Activated CD4-positive, alpha-beta memory T cell treated with anti-CD3 and anti-CD28 coated beads, Interleukin-2, amount 10 ng/mL, durations not matched to agents 7 days and 5 days (primary cell): Measurements from ENCODE around the gene SUCLG2. TPM values are rescaled to one million over a fixed set of nuclear protein-coding genes. Genes with fewer than 3 reads are reported as not detected.

ENCODE experiments used
- CTCF ChIA-PET: fragments of 350-600 bp; sonication (Branson Sonifier 250); formaldehyde crosslinking; loops from one replicate; lab custom pipeline; 2021; ENCODE audit warnings: antibody characterized with exemption, inconsistent platforms; lab: Charles Lee
- POLR2A ChIA-PET: fragments of 350-600 bp; sonication (Branson Sonifier 250); formaldehyde crosslinking; loops from one replicate; lab custom pipeline; 2021; ENCODE audit warnings: antibody characterized with exemption; lab: Charles Lee
- DNase-seq: peaks from one replicate; pipeline ENCODE4 v3.0.0-alpha.2; 2020
- H3K27ac Mint-ChIP-seq: one replicate; pipeline ENCODE4 v1.8.0; 2021; ENCODE audit warnings: mild to moderate bottlenecking, mixed read lengths
- H3K27me3 Mint-ChIP-seq: one replicate; pipeline ENCODE4 v1.8.0; 2021; ENCODE audit warnings: mixed read lengths
- H3K36me3 Mint-ChIP-seq: one replicate; pipeline ENCODE4 v1.8.0; 2021; ENCODE audit warnings: low read depth, mixed read lengths
- H3K4me1 Mint-ChIP-seq: one replicate; pipeline ENCODE4 v1.8.0; 2021; ENCODE audit warnings: mixed read lengths
- H3K4me3 Mint-ChIP-seq: one replicate; pipeline ENCODE4 v1.8.0; 2021; ENCODE audit warnings: mild to moderate bottlenecking, mixed read lengths
- H3K9me3 Mint-ChIP-seq: one replicate; pipeline ENCODE4 v1.8.0; 2021; ENCODE audit warnings: mixed read lengths
- total RNA-seq, 2 experiments: library from RNA; stranded (reverse); gene quantifications; one replicate each; pipeline ENCODE4 v1.2.3, GENCODE V29; 2021

Gene SUCLG2
- total RNA-seq, 2 experiments from 2014 or later: 46.9 to 48.5 TPM

GRCh38 chr3:67624078-67624477 lies 30.3 kb downstream of the SUCLG2 start:
- H3K27ac Mint-ChIP-seq: no peak overlapping the region
- POLR2A ChIA-PET: no interaction called here
- CTCF ChIA-PET: interaction anchor here (0.6 kb wide), 1 partner anchor 239 kb away, joined by 3 read pairs; no protein-coding TSS in a partner anchor
- no peaks in the 10 kb centered on the region for H3K4me1 Mint-ChIP-seq
- peaks cover 5% of the 10 kb centered on the region for H3K9me3 Mint-ChIP-seq
- no peak for DNase-seq
- peaks cover 59% of the 10 kb centered on the region for H3K36me3 Mint-ChIP-seq
- no peaks in the 10 kb centered on the region for H3K27me3 Mint-ChIP-seq
- no peak overlapping the region for H3K4me3 Mint-ChIP-seq

- ChIA-PET POLR2A (interaction anchor here (1.1 kb wide), 1 partner anchor 16 kb away, joined by 3 read pairs; no protein-coding TSS in a partner anchor), CTCF (no interaction called here)
- no peak for DNase-seq
- Mint-ChIP-seq H3K27me3 (no peaks in the 10 kb centered on the region), H3K27ac (no peak overlapping the region), H3K36me3 (peaks cover 57% of the 10 kb centered on the region), H3K4me3 (no peak overlapping the region), H3K4me1 (no peaks in the 10 kb centered on the region), H3K9me3 (peaks cover 5% of the 10 kb centered on the region)
Observed at GRCh38 chr3:67622652-67623051, 31.8 kb downstream of the SUCLG2 start.

- ChIA-PET POLR2A (no interaction called here), CTCF (no interaction called here)
- Mint-ChIP-seq H3K36me3 (peaks cover 68% of the 10 kb centered on the region), H3K4me1 (no peaks in the 10 kb centered on the region), H3K9me3 (no peaks in the 10 kb centered on the region), H3K4me3 (no peak overlapping the region), H3K27ac (no peak overlapping the region), H3K27me3 (no peaks in the 10 kb centered on the region)
- DNase-seq: no peak
Observed at GRCh38 chr3:67620869-67621268, 33.5 kb downstream of the SUCLG2 start.

GRCh38 chr3:67619991-67620390 lies 34.4 kb downstream of the SUCLG2 start:
- Mint-ChIP-seq H3K27ac (no peak overlapping the region), H3K27me3 (no peaks in the 10 kb centered on the region), H3K9me3 (peaks cover 3% of the 10 kb centered on the region), H3K4me3 (no peak overlapping the region), H3K36me3 (peaks cover 70% of the 10 kb centered on the region), H3K4me1 (no peaks in the 10 kb centered on the region)
- DNase-seq: no peak
- ChIA-PET CTCF (no interaction called here), POLR2A (no interaction called here)

- ChIA-PET CTCF (no interaction called here), POLR2A (no interaction called here)
- no peak for DNase-seq
- H3K27ac Mint-ChIP-seq: no peak overlapping the region
- no peaks in the 10 kb centered on the region for H3K27me3 Mint-ChIP-seq
- H3K4me1 Mint-ChIP-seq: no peaks in the 10 kb centered on the region
- peaks cover 67% of the 10 kb centered on the region for H3K36me3 Mint-ChIP-seq
- no peak overlapping the region for H3K4me3 Mint-ChIP-seq
- peaks cover 3% of the 10 kb centered on the region for H3K9me3 Mint-ChIP-seq
Observed at GRCh38 chr3:67617518-67617917, 36.9 kb downstream of the SUCLG2 start.

GRCh38 chr3:67616046-67616445 lies 38.4 kb downstream of the SUCLG2 start:
- DNase-seq: no peak
- Mint-ChIP-seq H3K4me1 (no peaks in the 10 kb centered on the region), H3K36me3 (peaks cover 63% of the 10 kb centered on the region), H3K27ac (no peak overlapping the region), H3K4me3 (no peak overlapping the region), H3K9me3 (peaks cover 4% of the 10 kb centered on the region), H3K27me3 (no peaks in the 10 kb centered on the region)
- ChIA-PET POLR2A (no interaction called here), CTCF (no interaction called here)

- Mint-ChIP-seq H3K4me1 (peaks cover 2% of the 10 kb centered on the region), H3K4me3 (no peak overlapping the region), H3K9me3 (peaks cover 4% of the 10 kb centered on the region), H3K36me3 (peaks cover 67% of the 10 kb centered on the region), H3K27ac (no peak overlapping the region), H3K27me3 (no peaks in the 10 kb centered on the region)
- POLR2A ChIA-PET: no interaction called here
- CTCF ChIA-PET: no interaction called here
- DNase-seq: no peak
Observed at GRCh38 chr3:67614195-67614594, 40.2 kb downstream of the SUCLG2 start.

- H3K36me3 Mint-ChIP-seq: peaks cover 64% of the 10 kb centered on the region
- no peak for DNase-seq
- CTCF ChIA-PET: no interaction called here
- POLR2A ChIA-PET: no interaction called here
- H3K27ac Mint-ChIP-seq: no peak overlapping the region
- H3K4me1 Mint-ChIP-seq: peaks cover 5% of the 10 kb centered on the region
- no peaks in the 10 kb centered on the region for H3K27me3 Mint-ChIP-seq
- H3K4me3 Mint-ChIP-seq: no peak overlapping the region
- H3K9me3 Mint-ChIP-seq: peaks cover 3% of the 10 kb centered on the region
Observed at GRCh38 chr3:67610458-67610857, 44.0 kb downstream of the SUCLG2 start.

GRCh38 chr3:67609709-67610108 lies 44.7 kb downstream of the SUCLG2 start:
- DNase-seq: no peak
- CTCF ChIA-PET: no interaction called here
- H3K27ac Mint-ChIP-seq: no peak overlapping the region
- H3K9me3 Mint-ChIP-seq: peaks cover 2% of the 10 kb centered on the region
- H3K4me1 Mint-ChIP-seq: peaks cover 12% of the 10 kb centered on the region
- H3K36me3 Mint-ChIP-seq: peaks cover 65% of the 10 kb centered on the region
- no peak overlapping the region for H3K4me3 Mint-ChIP-seq
- POLR2A ChIA-PET: no interaction called here
- no peaks in the 10 kb centered on the region for H3K27me3 Mint-ChIP-seq

- POLR2A ChIA-PET: no interaction called here
- peaks cover 2% of the 10 kb centered on the region for H3K9me3 Mint-ChIP-seq
- H3K27me3 Mint-ChIP-seq: no peaks in the 10 kb centered on the region
- H3K36me3 Mint-ChIP-seq: peaks cover 67% of the 10 kb centered on the region
- H3K4me1 Mint-ChIP-seq: peaks cover 20% of the 10 kb centered on the region
- H3K4me3 Mint-ChIP-seq: no peak overlapping the region
- DNase-seq: no peak
- CTCF ChIA-PET: no interaction called here
- H3K27ac Mint-ChIP-seq: no peak overlapping the region
Observed at GRCh38 chr3:67608034-67608433, 46.4 kb downstream of the SUCLG2 start.

GRCh38 chr3:67605377-67605776 lies 49.0 kb downstream of the SUCLG2 start:
- Mint-ChIP-seq H3K9me3 (no peaks in the 10 kb centered on the region), H3K4me1 (peaks cover 40% of the 10 kb centered on the region), H3K27ac (no peak overlapping the region), H3K36me3 (peaks cover 66% of the 10 kb centered on the region), H3K4me3 (no peak overlapping the region), H3K27me3 (no peaks in the 10 kb centered on the region)
- no peak for DNase-seq
- ChIA-PET CTCF (no interaction called here), POLR2A (no interaction called here)

- Mint-ChIP-seq H3K36me3 (peaks cover 59% of the 10 kb centered on the region), H3K27ac (peak overlapping the region; percentile 75), H3K27me3 (no peaks in the 10 kb centered on the region), H3K4me1 (peaks cover 55% of the 10 kb centered on the region), H3K4me3 (no peak overlapping the region), H3K9me3 (no peaks in the 10 kb centered on the region)
- ChIA-PET CTCF (interaction anchor here (1.1 to 1.4 kb wide), 2 partner anchors 10 to 53 kb away, joined by 3 to 6 read pairs; no protein-coding TSS in a partner anchor), POLR2A (interaction anchor here (2.3 kb wide), 1 partner anchor 52 kb away, joined by 12 read pairs; the partner anchor contains the start of gene SUCLG2)
- no peak for DNase-seq
Observed at GRCh38 chr3:67602816-67603215, 51.6 kb downstream of the SUCLG2 start.

GRCh38 chr3:67601919-67602608 lies 52.3 kb downstream of the SUCLG2 start:
- Mint-ChIP-seq H3K4me1 (peaks cover 55% of the 10 kb centered on the region), H3K27ac (peak overlapping the region; percentile 75), H3K4me3 (peak overlapping the region; percentile 33), H3K27me3 (no peaks in the 10 kb centered on the region), H3K36me3 (peaks cover 54% of the 10 kb centered on the region), H3K9me3 (no peaks in the 10 kb centered on the region)
- CTCF ChIA-PET: interaction anchor here (1.2 to 1.4 kb wide), 2 partner anchors 11 to 54 kb away, joined by 3 to 6 read pairs; no protein-coding TSS in a partner anchor
- peak; percentile 23 for DNase-seq
- POLR2A ChIA-PET: interaction anchor here (2.3 kb wide), 1 partner anchor 53 kb away, joined by 12 read pairs; the partner anchor contains the start of gene SUCLG2
